ENCODE data around the gene TRIM13. TPM values are rescaled to one million over a fixed set of nuclear protein-coding genes. Genes with fewer than 3 reads are reported as not detected.

The TRIM13 gene
- total RNA-seq, 1 experiment from 2014 or later, result 45.4 TPM

DNA sequence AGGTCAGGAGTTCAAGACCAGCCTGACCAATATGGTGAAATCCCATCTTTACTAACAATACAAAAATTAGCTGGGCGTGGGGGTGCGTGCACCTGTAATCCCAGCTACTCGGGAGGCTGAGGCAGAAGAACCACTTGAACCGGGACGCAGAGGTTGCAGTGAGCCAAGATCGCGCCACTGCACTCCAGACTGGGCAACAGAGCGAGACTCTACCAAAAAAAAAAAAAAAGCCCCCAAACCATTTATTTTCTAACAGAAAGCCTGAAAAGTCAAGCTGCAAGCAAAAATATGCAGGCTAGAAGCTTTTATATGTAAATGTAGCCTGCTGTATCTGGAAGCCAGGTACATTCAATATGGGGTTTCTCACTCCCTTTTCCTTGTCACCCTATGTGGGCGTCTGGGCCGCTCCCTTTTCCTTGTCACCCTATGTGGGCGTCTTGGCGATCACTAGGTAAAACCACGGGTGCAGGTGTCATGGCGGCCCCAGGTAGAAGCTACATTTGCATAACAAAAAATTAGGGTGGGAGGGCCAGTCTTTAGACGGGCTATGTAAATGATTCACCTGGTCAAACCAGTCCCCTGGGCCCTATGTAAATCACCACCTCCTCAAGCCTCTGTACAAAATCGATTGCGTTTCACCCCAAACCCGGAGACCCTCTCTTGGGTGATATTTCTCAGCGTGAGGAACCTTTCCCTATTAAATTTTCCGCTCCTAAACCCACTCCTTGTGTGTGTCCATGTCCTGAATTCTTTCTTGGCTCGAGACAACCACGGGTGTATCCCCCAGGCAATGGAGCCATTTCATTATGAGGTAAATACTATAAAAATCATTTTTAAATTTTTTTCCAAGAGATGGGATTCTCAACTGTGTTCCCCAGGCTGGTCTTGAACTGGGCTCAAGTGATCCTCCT lies 2.1 kb downstream of the TRIM13 start:
- H2BK15ac ChIP-seq (ENCODE audit: low read depth, low read length), result no peak overlapping the region
- no peak overlapping the region for H2BK5ac ChIP-seq (ENCODE audit: insufficient read length, low read length)
- Mint-ChIP-seq H3K9me3 (no peaks in the 10 kb centered on the region; a peak in 1 of 5 replicates), H3K27ac (peak overlapping the region; percentile 78 to 97 (median 95)), H3K4me3 (peak overlapping the region; percentile 85 to 93), H3K36me3 (ENCODE audit: insufficient read depth in 1 of 3, low read depth in 3 of 3) (peaks cover 15 to 52% (median 47%) of the 10 kb centered on the region in 3 experiments; a peak in 6 of 7 replicates), H3K27me3 (ENCODE audit: low read depth) (peaks cover 4% of the 10 kb centered on the region), H3K4me1 (peaks cover 22 to 24% of the 10 kb centered on the region in 2 experiments)
- H3K56ac ChIP-seq (ENCODE audit: insufficient read length, low read depth, low read length), result no peak overlapping the region
- H3K4me1 ChIP-seq (ENCODE audit: insufficient read depth, low read length), result no peaks in the 10 kb centered on the region; the same call in 1 of the 2 replicates
- peaks cover 14% of the 10 kb centered on the region for H3K23me2 ChIP-seq (ENCODE audit: insufficient read length, low read depth, low read length, poor library complexity, severe bottlenecking)
- no peaks in the 10 kb centered on the region for H3K27me3 ChIP-seq (ENCODE audit: insufficient read depth, low read length)
- no peak overlapping the region for H3K27ac ChIP-seq (ENCODE audit: insufficient read length, low read depth, low read length)
- no peak overlapping the region for H3K23ac ChIP-seq (ENCODE audit: insufficient read length, low read depth, low read length)
- H3K18ac ChIP-seq (ENCODE audit: insufficient read length, low read depth, low read length), result no peak overlapping the region
- H3K14ac ChIP-seq (ENCODE audit: insufficient read depth, low read length), result no peak overlapping the region
- H4K8ac ChIP-seq (replicated peaks; ENCODE audit: insufficient read length, low read depth, low read length), result no peak overlapping the region
- WGBS (ENCODE audit: extremely low coverage, insufficient read length, low lambda C conversion rate), result no CpG with 5 or more reads among the region's 22 CpGs
- no peak overlapping the region for H2BK12ac ChIP-seq (ENCODE audit: insufficient read length, low read depth, low read length)
- no peak overlapping the region for H3T11ph ChIP-seq (ENCODE audit: low read length)
- DNase-seq, result peak; percentile 90
- H4K5ac ChIP-seq (ENCODE audit: insufficient read length, low read depth, low read length), result no peak overlapping the region
- H4K91ac ChIP-seq (ENCODE audit: insufficient read length, low read depth, low read length), result no peak overlapping the region
- peak overlapping the region; percentile 64 for H3K9ac ChIP-seq (ENCODE audit: extremely low read depth, insufficient read length, low read length)
- H2BK20ac ChIP-seq (ENCODE audit: low read depth, low read length, poor library complexity, severe bottlenecking), result no peak overlapping the region
- H3K4ac ChIP-seq (ENCODE audit: low read depth, low read length), result no peak overlapping the region
- no peak overlapping the region for H2AK5ac ChIP-seq (ENCODE audit: insufficient read length, low read length)
- no peak overlapping the region for H2BK120ac ChIP-seq (ENCODE audit: low read depth, low read length, poor library complexity, severe bottlenecking)
- no peak overlapping the region for H2AFZ ChIP-seq (ENCODE audit: low read length)
- TF ChIP-seq, protein P1, sequence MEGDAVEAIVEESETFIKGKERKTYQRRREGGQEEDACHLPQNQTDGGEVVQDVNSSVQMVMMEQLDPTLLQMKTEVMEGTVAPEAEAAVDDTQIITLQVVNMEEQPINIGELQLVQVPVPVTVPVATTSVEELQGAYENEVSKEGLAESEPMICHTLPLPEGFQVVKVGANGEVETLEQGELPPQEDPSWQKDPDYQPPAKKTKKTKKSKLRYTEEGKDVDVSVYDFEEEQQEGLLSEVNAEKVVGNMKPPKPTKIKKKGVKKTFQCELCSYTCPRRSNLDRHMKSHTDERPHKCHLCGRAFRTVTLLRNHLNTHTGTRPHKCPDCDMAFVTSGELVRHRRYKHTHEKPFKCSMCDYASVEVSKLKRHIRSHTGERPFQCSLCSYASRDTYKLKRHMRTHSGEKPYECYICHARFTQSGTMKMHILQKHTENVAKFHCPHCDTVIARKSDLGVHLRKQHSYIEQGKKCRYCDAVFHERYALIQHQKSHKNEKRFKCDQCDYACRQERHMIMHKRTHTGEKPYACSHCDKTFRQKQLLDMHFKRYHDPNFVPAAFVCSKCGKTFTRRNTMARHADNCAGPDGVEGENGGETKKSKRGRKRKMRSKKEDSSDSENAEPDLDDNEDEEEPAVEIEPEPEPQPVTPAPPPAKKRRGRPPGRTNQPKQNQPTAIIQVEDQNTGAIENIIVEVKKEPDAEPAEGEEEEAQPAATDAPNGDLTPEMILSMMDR (conservative IDR thresholded peaks at IDR 0.05), result no peak
- H3K79me2 ChIP-seq (ENCODE audit: insufficient read depth, low read length), result peaks cover 2% of the 10 kb centered on the region; the same call in 1 of the 2 replicates
- peak overlapping the region; percentile 73 for H3K4me2 ChIP-seq (ENCODE audit: insufficient read depth, insufficient read length, low read length)
- no peaks in the 10 kb centered on the region for H4K20me1 ChIP-seq (ENCODE audit: control insufficient read depth, insufficient read depth, insufficient read length)
- H3K9me3 ChIP-seq (ENCODE audit: control insufficient read depth, low read depth, low read length), result no peaks in the 10 kb centered on the region
- H3K79me1 ChIP-seq (ENCODE audit: insufficient read depth, low read depth, low read length, poor library complexity, severe bottlenecking), result no peaks in the 10 kb centered on the region
